SK-N-SH (cell line): ENCODE data around the gene PHEX.

ENCODE experiments used
- CHD2 ChIP-seq: fragments of 150-350 bp; IDR thresholded peaks from 2 replicates; pipeline ENCODE4 v1.6.1; 2018; ENCODE audit warnings: low read length; ENCODE audit not compliant: partially characterized antibody
- MAX ChIP-seq: IDR thresholded peaks from 2 replicates; pipeline ENCODE4 v1.4.0; 2012; ENCODE audit warnings: low read depth
- POLR2AphosphoS5 ChIP-seq: IDR thresholded peaks from 2 replicates; pipeline ENCODE4 v1.6.1; 2012; ENCODE audit warnings: low read depth, low read length

- TF ChIP-seq CHD2: no peak
- TF ChIP-seq MAX: no peak
- no peak for TF ChIP-seq POLR2AphosphoS5
Measured at GRCh38 chrX:22177950-22178515, 145.9 kb downstream of the PHEX start.
